GM12891 (cell line): Measurements from ENCODE around the gene SP140.

Source experiments
- POLR2A ChIP-seq: IDR thresholded peaks from 2 replicates; pipeline ENCODE4 v1.6.1; 2011; ENCODE audit warnings: low read depth, low read length, control low read depth
- POLR2AphosphoS5 ChIP-seq: IDR thresholded peaks from 2 replicates; pipeline ENCODE4 v1.6.1; 2011; ENCODE audit warnings: low read depth, low read length, control low read depth
- TAF1 ChIP-seq: IDR thresholded peaks from 2 replicates; pipeline ENCODE4 v1.6.1; 2011; ENCODE audit warnings: low read depth, low read length, control low read depth

DNA sequence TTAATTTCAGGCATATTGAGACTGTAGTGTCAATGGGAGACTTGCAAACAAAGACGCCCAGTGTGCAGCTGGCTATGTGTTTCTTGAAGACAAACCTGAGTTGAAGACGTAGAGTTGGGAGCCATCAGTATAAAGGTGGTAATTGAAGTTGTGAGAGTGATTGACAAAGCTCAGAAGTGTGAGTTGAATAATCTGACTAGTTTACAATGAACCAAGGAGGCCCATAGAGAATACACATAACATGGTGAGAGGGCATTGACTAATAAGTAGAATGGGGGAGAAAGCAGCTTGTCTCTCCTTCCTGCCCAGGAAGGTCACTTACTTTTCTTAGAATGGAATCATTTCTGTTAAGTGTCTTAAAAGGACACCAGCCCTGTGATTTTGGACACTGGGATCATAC, 19.8 kb upstream of the SP140 start:
- TF ChIP-seq POLR2A = no peak
- no peak for TF ChIP-seq TAF1
- no peak for TF ChIP-seq POLR2AphosphoS5
